Fibroblast of mammary gland (primary cell): Measurements from ENCODE around the gene YIPF7.

Experiments used
- DNase-seq: peaks from one replicate; pipeline ENCODE4 v3.0.0-alpha.2; 2010; ENCODE audit warnings: low read depth
- H3K4me3 ChIP-seq: 2 replicates; pipeline ENCODE4 v1.5.1; 2011; ENCODE audit warnings: low read depth, mild to moderate bottlenecking, low read length, moderate library complexity; ENCODE audit not compliant: control insufficient read depth
- TF ChIP-seq, protein P1 (sequence below): conservative IDR thresholded peaks from 2 replicates; pipeline ENCODE4 v1.5.1; 2011; ENCODE audit warnings: low read depth, low read length, inconsistent platforms; ENCODE audit not compliant: control insufficient read depth, insufficient read depth

The YIPF7 gene

GRCh38 chr4:44662623-44663005 lies 11.2 kb upstream of the YIPF7 start:
- no peak for DNase-seq
- H3K4me3 ChIP-seq: no peak overlapping the region
- TF ChIP-seq, protein P1, sequence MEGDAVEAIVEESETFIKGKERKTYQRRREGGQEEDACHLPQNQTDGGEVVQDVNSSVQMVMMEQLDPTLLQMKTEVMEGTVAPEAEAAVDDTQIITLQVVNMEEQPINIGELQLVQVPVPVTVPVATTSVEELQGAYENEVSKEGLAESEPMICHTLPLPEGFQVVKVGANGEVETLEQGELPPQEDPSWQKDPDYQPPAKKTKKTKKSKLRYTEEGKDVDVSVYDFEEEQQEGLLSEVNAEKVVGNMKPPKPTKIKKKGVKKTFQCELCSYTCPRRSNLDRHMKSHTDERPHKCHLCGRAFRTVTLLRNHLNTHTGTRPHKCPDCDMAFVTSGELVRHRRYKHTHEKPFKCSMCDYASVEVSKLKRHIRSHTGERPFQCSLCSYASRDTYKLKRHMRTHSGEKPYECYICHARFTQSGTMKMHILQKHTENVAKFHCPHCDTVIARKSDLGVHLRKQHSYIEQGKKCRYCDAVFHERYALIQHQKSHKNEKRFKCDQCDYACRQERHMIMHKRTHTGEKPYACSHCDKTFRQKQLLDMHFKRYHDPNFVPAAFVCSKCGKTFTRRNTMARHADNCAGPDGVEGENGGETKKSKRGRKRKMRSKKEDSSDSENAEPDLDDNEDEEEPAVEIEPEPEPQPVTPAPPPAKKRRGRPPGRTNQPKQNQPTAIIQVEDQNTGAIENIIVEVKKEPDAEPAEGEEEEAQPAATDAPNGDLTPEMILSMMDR: no peak

- H3K4me3 ChIP-seq: no peak overlapping the region
- TF ChIP-seq, protein P1: no peak
- peak; percentile 2 for DNase-seq
These were observed 10.7 kb upstream of the YIPF7 start for GRCh38 chr4:44661940-44662622.

- no peak overlapping the region for H3K4me3 ChIP-seq
- TF ChIP-seq, protein P1: no peak
- DNase-seq: peak; percentile 2
These were observed 9.0 kb upstream of the YIPF7 start for GRCh38 chr4:44660396-44660795.

DNA sequence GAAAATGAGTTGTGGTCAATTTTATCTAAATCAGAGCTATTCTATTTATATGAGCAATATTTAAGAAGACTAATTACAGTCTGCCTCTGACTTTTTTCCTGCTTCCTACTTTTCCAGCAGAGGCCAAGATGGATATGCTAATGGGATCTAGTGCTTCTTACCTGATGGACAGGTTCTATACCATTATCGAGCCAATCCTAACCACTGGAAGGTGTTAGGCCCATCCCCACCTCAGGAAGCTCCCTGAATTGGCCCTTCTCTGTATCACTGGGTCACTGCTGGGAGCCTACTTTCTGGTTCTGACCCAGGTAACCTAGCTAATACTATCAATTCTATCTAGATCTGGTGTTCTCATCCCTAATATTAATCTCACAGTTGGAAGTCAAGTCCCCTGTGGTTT lies 577 bp upstream of the YIPF7 start:
- TF ChIP-seq, protein P1: no peak
- no peak overlapping the region for H3K4me3 ChIP-seq
- DNase-seq: no peak

- H3K4me3 ChIP-seq: no peak overlapping the region
- TF ChIP-seq, protein P1: no peak
- no peak for DNase-seq
These were observed 5.3 kb downstream of the YIPF7 start for GRCh38 chr4:44646151-44646550.

DNA sequence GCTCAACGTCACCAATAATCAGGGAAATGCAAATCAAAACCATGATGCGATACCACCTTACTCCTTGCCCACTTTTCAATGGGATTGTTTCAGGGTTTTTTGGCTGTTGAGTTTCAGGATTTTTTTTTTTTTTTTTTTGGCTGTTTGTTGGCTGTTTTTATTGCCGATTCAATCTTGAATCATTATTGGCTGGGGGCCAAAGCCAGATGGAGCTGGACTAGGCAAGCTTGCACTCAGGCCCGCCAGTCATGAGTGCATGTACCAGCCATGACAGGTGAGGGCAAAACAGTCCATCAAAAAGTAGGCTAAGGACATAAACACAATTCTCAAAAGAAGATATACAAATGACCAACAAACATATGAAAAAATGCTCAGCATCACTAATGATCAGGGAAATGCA lies 13.3 kb downstream of the YIPF7 start:
- DNase-seq: peak; percentile 7
- no peak overlapping the region for H3K4me3 ChIP-seq
- TF ChIP-seq, protein P1: no peak

- DNase-seq: no peak
- TF ChIP-seq, protein P1: no peak
- H3K4me3 ChIP-seq: no peak overlapping the region
These were observed 18.7 kb downstream of the YIPF7 start for GRCh38 chr4:44632733-44633132.
